Inferior parietal cortex (tissue), 1 donor: Measurements from ENCODE around the gene NOX3.
"Not testable (repeated sequence)": the region's sequence is repeated elsewhere in the genome, so short reads cannot be mapped to it uniquely, and the experiment has no call there.

Experiments used
- DNase-seq: peaks from one replicate; pipeline ENCODE4 v3.0.0-alpha.2; 2016; ENCODE audit errors: extremely low spot score

NOX3 gene, protein sequence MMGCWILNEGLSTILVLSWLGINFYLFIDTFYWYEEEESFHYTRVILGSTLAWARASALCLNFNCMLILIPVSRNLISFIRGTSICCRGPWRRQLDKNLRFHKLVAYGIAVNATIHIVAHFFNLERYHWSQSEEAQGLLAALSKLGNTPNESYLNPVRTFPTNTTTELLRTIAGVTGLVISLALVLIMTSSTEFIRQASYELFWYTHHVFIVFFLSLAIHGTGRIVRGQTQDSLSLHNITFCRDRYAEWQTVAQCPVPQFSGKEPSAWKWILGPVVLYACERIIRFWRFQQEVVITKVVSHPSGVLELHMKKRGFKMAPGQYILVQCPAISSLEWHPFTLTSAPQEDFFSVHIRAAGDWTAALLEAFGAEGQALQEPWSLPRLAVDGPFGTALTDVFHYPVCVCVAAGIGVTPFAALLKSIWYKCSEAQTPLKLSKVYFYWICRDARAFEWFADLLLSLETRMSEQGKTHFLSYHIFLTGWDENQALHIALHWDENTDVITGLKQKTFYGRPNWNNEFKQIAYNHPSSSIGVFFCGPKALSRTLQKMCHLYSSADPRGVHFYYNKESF

DNA sequence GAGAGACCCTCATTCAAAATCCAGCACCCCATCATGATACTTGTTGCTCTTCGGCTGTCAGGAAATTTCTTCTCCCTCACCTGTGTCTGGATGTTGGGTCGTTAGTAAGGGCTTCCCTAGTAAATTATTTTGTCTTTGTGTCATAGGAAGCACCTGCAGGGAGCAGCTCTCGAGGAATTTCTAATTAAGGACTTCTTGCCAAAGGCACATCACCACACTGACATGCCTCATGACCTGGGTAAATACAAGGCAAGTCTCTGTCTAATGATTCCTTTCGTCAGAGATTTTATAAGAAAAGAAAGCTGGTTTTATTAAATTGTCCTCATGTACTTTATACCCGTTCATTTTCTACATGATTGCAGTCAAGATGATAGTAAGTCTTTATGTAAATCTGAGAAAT lies at the start of gene NOX3:
Gene NOX3 (minus strand): TSS at position 74 of the 400 bp plus-strand sequence. CDS start 39 bp downstream, at position 35.
- no peak for DNase-seq

DNA sequence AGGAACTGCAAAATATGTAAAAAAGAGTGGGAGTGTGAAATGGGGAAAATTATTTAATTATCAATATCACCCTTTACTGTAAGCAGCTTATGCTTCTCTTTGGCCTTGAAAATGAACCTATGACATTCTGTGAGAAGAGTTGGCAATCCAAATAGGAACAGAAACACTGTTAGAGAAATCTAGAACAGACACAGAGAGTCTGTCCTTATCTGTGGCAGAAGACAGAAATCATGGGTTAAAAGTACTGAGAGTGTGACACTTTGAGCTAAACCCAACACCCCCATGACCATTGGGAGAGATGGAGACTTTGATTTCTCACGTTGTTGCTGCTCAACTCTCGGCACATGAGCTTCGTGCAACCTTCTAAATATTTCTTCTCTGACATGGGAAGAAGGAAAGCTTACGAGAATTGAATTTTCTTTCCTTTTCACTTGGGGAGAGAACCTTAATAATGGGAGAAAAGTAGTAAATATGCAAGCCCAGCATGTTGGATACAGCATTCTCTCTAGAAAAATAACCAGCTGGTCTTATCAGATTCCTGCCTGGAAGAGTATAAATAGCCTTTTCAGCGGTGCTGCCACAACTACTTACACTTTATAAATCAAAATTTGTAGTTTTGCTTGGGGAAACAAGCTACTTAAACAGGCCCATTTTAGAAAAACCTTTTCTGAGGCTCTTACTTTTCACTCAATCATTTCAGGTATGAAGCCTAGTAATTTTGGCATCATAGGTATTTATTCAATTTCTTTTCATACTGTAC lies 49.4 kb upstream of the NOX3 start:
- no peak for DNase-seq

DNA sequence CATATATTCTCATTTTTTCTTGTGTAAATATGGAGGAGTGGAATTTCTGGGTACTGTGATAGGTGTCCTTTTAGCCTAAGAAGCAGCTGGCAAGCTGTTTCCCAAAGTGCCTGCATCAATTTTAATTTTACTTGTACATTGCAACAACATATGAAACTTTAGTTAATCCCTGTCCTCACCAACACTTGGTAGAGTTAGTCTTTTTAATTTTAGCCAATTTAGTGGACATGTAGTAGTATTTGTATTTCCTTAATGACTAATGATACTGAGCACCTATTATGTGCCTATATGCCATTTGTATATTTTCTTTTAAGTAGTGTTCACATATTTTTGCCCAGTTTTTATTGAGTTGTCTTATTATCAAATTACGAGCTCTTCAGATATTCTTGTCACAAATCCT lies 46.8 kb upstream of the NOX3 start:
- no peak for DNase-seq

DNA sequence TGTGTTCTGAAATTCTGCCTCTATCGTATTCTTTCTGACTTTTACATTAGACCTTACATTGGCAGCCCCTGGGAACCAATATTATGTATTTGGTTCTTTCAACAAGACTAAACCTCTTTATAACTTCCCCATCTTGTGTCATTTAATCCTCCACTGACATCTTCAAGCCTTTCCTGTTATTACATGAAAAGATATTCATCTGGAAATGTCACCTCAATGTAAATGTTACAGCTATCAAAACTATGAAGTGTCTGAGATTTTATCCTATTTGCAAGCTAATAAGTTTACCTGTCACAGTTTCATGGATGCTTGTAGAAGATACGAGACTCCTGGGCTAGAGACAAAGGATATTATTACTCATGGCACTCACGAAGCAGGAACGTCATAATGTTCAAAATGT lies 43.9 kb upstream of the NOX3 start:
- no peak for DNase-seq

DNA sequence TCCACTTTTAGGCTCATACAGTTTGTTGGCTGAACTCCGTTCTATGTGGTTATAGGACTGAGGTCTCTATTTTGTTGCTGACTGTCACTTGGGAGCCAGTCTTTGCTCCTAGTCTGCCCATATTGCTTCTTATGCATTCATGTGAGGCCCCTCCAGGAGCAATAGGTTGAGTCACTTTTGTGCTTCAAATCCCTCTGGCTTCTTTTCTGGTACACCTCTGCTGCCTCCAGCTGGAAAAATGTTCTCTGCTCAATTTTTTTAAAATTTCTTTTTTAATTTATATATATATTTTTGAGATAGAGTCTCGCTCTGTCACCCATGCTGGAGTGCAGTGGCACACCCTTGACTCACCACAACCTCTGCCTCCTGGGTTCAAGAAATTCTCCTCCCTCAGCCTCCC lies 42.7 kb upstream of the NOX3 start:
- no peak for DNase-seq

DNA sequence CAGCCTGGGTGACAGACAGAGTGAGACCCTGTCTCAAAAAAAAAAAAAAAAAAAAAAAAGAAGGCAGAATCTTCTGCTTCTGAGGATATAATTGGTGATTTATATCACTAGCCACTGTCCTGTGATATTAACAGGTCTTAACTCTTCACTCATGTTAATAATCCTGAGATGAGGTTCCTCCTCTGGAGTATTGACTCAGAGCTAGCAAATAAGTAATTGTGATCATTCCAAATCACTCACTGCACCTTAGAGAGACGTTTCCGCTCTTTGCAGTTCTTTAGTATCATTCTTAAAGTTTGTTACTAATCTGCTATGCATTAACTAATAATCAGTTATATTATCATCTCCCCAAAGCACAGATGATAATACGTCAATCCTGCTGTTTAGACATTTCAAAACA lies 41.6 kb upstream of the NOX3 start:
- DNase-seq, result no peak

DNA sequence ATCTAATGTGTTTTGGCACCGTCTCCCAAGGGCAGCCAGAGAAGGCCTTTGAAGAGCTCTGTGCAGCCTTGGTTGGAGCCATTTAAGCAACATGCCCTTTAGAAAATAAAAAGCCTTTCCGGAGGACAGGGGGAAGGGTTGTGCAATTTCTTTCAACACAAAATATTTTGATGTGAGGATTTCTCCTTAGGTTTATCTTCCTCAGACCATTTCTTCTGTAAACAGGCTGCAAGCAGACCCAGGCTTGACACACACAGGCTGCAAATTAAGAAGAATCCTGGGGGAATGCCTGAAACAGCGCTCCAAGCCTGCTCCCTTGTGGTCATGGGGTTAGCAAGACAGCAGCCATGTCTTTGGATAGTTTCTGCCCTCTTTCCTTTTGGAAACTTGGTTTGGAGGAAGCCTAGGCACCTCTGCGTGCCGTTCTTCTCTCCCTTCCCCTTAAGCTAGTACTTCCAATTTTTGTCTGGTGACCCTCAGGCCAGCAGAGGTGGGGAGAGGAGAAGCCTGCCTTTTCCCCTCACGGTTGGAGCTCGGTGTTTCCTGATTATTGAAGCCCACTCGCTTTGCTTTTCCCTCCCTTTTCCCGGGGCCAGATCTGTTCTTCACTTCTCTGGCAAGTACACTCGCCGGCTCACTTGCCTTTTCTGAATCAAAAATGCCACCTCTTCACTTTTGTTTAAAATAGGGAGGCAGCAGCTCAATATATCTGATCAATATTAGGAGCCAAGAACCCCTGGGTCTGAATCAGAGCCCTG lies 39.6 kb upstream of the NOX3 start:
- peak; percentile 20 for DNase-seq

DNA sequence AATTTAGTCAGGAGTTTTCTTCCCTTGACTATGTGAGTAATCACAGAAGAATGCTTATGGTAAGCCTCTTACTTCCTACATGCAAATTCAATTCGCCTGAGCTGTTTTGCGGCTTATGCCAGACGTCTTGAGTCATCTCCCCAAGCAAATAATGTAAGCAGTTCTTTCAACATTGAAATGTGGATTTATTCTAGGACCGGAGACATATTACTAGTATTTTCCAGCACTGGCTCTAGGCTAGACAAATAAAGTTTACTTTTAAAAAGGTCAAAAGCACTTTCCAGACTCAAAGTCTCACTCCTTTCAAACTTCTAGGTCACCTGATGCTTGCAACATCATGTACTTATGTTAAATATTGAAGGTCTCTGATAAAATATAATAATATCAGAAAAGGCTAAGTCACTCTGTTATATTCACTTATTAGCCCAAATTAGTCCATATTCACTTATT lies 38.1 kb upstream of the NOX3 start:
- peak; percentile 14 for DNase-seq

DNA sequence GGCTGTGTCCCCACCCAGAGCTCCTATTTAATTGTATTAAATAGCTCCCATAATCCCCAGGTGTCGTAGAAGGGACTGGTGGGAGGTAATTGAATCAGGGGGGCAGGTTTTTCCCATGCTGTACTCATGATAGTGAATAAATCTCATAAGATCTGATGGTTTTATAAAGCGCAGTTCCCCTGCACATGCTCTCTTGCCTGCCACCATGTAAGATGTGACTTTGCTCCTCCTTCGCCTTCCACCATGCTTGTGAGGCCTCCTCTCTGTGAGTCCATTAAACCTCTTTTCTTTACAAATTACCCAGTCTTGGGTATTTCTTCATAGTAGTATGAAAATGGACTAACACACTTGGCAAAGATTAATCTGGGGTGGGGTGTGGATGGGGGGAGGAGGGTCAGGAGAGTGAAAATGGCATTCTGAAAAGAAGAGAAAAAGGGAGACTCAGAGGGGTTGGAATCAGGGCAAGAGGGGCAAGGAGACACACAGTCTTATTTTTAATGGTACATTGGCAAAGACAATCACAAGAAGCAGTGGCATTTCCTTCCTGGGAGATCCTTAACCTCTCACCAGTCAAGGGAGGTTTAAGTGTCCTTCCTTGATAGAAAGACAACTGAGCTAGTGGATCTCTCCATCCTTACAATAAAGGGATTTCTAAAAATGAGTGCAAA lies 37.5 kb upstream of the NOX3 start:
- DNase-seq, result no peak

DNA sequence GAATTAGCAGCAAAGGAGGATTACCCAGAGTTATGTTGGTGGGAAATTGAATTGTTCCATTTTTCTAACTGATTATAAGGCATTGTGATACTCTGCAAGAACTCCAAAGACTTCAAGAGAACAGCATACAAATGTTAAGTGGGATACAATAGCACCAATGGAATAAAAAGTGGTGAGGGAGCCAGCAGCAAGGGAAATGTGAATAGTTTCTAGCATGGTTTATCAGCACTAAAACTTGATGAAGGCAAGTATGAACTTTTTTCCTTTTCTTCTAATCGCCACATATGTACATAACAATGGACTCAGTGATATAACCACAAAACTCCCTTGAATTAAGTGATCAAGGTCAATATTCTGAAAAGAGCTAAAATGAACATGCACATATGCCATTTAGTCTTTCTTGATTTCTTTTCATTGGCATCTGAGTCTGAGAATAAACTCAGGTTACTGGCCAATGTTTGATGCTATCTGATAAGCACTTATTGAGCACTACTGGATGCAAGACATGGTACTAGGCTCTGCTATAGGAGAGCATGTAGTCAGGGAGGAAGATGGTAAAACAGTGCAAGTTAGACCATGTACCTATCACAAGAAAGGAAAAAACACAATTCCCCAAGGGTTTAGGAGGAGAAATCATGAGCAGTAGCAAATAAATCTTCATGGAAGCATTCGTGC lies 36.6 kb upstream of the NOX3 start:
- no peak for DNase-seq

DNA sequence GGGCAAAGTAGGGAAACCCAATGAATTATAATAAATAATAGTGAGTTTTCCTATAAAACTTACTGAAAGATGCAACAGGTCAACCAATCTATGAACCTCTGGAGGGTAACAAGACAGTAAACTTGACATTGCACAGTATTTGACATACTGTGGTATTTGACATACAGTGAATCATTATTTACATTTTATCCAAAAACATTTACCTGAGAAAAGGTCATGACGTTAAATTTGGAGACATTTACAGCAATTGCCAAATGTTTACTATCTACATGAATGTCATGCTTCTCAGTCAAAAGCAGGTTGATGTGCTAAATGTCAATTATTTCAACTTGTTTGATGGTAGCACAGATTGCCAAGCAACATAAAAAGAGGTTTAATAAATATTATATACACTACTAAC lies 35.8 kb upstream of the NOX3 start:
- DNase-seq, result no peak

DNA sequence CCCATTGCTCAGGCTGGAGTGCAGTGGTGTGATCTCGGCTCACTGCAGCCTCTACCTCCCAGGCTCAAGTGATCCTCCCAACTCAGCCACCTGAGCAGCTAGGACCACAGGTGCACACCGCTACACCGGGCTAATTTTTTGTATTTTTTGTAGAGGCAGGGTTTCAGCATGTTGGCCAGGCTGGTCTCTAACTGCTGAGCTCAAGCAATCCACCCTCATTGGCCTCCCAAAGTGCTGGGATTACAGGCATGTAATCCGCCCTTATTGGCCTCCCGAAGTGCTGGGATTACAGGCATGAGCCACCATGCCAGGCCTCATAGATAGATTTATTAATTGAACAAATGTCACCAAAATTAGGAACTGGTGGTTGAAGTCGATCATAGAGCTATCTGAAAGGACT lies 32.6 kb upstream of the NOX3 start:
- DNase-seq, result not testable (repeated sequence)

DNA sequence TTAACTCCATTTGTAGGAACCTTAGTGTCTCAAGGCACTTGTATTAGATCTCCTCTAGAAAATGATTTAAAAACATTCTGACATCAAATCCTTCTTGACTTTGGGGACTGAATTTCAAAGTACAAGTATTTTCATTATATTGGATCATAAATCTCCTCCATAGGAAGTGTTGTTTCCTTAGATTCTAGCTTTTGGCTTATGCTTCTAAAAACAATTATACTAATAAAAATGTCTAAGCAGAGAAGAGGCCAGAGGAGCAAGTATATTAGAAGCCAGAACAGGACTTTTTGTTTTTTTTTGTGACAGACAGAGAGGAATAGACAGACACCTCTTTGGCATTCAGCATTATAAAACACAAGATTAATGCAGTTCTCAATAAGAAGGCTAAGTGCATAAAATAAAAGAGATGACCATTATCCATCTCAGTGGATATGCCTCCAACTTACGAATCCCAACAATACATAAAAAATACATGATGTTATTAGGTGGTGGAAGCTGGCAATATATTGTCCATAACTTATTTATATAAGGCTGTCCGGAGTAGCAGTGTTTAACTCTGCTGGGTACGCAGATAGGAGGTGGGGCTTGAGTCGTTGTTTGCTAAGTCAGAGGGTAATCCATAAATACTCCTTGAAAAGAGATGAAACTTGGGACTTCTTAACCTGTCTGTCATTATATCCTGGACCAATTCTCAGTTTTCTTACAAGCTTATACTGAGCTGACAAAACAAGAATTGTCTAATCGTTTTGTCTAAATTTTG lies 31.9 kb upstream of the NOX3 start:
- no peak for DNase-seq

DNA sequence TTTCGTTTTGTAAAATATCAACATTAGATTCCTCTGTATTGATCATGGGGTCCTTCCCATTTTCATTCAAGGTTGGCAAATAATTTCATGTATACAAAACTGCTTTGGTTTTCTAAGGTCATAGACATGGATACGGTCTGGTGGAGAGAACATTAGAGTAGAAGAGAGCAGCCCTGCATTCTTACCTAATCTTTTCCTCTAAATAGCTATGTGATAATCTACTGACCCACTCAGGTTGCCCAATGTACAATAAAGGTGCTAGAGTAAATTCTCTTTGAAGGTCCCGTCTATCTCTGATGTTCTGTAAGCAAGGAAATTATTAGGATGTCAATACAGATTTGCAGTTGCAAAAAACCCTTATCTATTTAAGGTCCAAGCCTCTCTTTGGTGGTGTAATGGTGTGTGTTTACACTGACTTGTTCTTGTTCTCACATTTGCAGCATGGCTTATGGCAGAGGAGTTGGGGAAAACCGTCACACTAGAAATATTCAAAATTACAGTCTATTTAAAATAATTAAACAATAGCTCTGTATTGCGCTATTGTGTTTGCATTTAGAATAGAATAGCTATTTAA lies 31.2 kb upstream of the NOX3 start:
- DNase-seq, result no peak

DNA sequence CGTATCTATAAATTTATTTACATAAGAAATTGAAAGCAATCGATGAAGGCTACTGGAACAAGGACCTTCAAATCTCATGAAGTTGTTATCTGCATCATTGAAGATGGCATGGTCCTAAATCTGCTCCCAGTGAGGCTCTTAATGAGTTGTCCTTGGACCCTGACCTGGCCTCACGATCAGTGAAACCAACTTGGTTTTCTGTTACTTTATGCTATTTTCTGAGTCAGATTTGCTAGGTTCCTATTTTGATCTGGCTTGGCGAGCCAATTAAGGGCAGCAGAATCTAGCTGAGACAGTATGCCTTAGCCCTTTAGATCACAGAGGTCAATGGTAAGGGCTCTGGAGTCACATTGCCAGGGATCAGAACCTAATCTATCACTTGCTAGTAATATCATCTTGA lies 30.1 kb upstream of the NOX3 start:
- no peak for DNase-seq

DNA sequence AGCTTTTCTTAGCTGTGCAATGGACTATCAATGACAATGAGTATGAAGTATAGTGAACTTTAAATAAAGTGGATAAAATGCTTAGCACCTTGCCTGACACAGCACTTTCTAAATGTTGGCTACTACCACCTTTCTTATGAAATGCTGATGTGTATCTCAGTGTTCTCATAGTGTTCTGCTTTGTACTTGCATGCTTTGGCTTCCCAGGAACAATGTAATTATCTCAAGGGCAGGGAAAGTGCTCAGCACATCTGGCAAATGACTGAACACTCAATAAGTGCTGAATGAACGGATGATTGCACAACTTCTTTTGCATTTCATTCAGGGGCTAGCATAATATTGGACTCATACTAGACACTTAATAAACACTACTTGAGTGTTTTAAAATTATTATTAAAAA lies 28.2 kb upstream of the NOX3 start:
- DNase-seq, result no peak

DNA sequence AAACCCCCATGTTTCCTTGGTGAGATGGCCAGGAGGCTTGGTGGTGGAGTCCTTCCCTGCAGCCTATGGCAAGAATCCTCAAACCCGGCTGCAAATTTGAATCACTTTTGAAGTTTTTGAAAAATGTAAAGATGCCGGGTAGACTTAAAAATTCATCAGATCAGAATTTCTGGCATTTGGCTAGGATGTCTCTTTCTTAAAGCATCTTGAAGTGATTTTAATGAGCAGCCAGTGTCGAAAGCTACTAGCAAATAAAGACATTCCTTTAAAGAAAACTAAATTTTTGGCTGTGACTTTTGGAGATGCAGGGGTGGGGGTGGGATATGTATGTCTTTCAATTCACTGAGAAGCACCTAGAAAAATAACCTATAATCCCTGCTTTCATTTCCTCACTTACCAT lies 25.6 kb upstream of the NOX3 start:
- no peak for DNase-seq

DNA sequence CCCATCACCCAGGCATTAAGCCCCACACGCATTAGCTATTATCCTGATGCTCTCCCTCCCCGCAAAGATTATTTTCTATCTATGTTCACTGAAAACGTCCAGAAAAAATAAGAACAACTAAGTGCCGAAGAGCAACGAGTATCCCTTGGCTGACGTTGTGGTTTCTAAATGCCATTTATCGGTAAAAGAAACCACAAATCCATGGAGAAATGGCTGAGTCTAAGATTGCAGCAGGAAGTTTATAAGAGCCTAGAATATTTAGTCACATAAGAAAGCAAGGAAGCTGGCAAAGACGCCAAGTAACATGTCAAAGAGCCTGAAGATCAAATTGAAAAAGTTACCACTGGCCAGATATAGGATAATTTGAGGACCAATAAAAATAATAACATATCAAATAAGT lies 18.1 kb upstream of the NOX3 start:
- no peak for DNase-seq

DNA sequence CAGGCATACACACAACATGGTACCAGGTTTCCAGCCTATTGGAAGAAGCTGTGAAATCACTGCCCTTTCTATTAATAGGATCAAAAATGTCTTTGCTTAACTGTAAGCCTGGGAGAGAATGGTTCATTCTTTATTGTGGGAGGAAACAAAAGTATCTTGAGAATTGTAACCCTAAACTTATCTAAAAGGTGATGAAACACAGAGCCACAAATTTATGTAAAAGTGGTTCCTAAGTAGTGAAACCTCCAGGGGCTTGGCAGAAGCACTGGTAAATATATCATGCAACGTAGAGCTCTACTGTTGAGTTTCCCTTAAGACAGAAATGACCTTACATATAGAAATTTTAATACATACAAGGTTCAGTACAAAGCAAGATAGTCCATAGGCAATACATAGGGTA lies 17.2 kb upstream of the NOX3 start:
- DNase-seq, result no peak
